ENCODE data around the gene RHBDD1. TPM values are rescaled to one million over a fixed set of nuclear protein-coding genes. Genes with fewer than 3 reads are reported as not detected.

The RHBDD1 gene
- total RNA-seq, 2 donors from 2014 or later: 35.2 to 46.2 TPM

- Mint-ChIP-seq H3K27me3 (ENCODE audit: insufficient read depth) (peaks cover 23% of the 10 kb centered on the region), H3K4me3 (no peak overlapping the region), H3K36me3 (ENCODE audit: low read depth) (peaks cover 15% of the 10 kb centered on the region), H3K4me1 (peaks cover 30% of the 10 kb centered on the region), H3K27ac (no peak overlapping the region), H3K9me3 (peaks cover 4% of the 10 kb centered on the region)
- peaks cover 8% of the 10 kb centered on the region for H3K9me3 ChIP-seq (ENCODE audit: control insufficient read depth, low read length)
- H3K4me3 ChIP-seq (ENCODE audit: low read length): no peak overlapping the region
- H3K27me3 ChIP-seq (ENCODE audit: control insufficient read depth, insufficient read depth, low read length, poor library complexity, severe bottlenecking): peaks cover 71% of the 10 kb centered on the region
- H3K36me3 ChIP-seq (ENCODE audit: control insufficient read depth, insufficient read depth, low read length): no peaks in the 10 kb centered on the region
- H3K9ac ChIP-seq (ENCODE audit: extremely low read depth, low read length, poor library complexity, severe bottlenecking): no peak overlapping the region
- DNase-seq: no peak
- 99 to 100% methylated on average over 1 to 2 of the region's 2 CpGs for WGBS, 2 experiments (ENCODE audit: insufficient coverage in 1 of 2, insufficient read length in 1 of 2)
- TF ChIP-seq CTCF (conservative IDR thresholded peaks at IDR 0.05): no peak
- no peak overlapping the region for H3K27ac ChIP-seq (ENCODE audit: low read depth, low read length)
- no peaks in the 10 kb centered on the region for H3K4me1 ChIP-seq (ENCODE audit: control insufficient read depth, insufficient read depth, low read length)
Observed at GRCh38 chr2:226873051-226873620, 37.3 kb downstream of the RHBDD1 start.

- peaks cover 8% of the 10 kb centered on the region for H3K9me3 ChIP-seq (ENCODE audit: control insufficient read depth, low read length)
- H3K4me3 Mint-ChIP-seq: no peak overlapping the region
- peaks cover 30% of the 10 kb centered on the region for H3K4me1 Mint-ChIP-seq
- H3K27me3 Mint-ChIP-seq (ENCODE audit: insufficient read depth): peaks cover 25% of the 10 kb centered on the region
- peaks cover 76% of the 10 kb centered on the region for H3K27me3 ChIP-seq (ENCODE audit: control insufficient read depth, insufficient read depth, low read length, poor library complexity, severe bottlenecking)
- TF ChIP-seq CTCF (conservative IDR thresholded peaks at IDR 0.05): no peak
- H3K9me3 Mint-ChIP-seq: peaks cover 4% of the 10 kb centered on the region
- peaks cover 14% of the 10 kb centered on the region for H3K36me3 Mint-ChIP-seq (ENCODE audit: low read depth)
- no peak overlapping the region for H3K4me3 ChIP-seq (ENCODE audit: low read length)
- no peaks in the 10 kb centered on the region for H3K36me3 ChIP-seq (ENCODE audit: control insufficient read depth, insufficient read depth, low read length)
- no peak for DNase-seq
- WGBS, 2 experiments (ENCODE audit: insufficient coverage in 1 of 2, insufficient read length in 1 of 2): 80% methylated on average over 1 of the region's 1 CpG; no CpG with 5 or more reads in 1 of the 2 experiments
- no peak overlapping the region for H3K27ac ChIP-seq (ENCODE audit: low read depth, low read length)
- no peak overlapping the region for H3K27ac Mint-ChIP-seq
- no peak overlapping the region for H3K9ac ChIP-seq (ENCODE audit: extremely low read depth, low read length, poor library complexity, severe bottlenecking)
- H3K4me1 ChIP-seq (ENCODE audit: control insufficient read depth, insufficient read depth, low read length): no peaks in the 10 kb centered on the region
Observed at GRCh38 chr2:226873826-226874225, 38.0 kb downstream of the RHBDD1 start.

GRCh38 chr2:226874749-226875148, 38.9 kb downstream of the RHBDD1 start:
- peaks cover 4% of the 10 kb centered on the region for H3K9me3 Mint-ChIP-seq
- no peak overlapping the region for H3K27ac ChIP-seq (ENCODE audit: low read depth, low read length)

More at GRCh38 chr2:226874749-226875148, 38.9 kb downstream of the RHBDD1 start:
- H3K4me3 ChIP-seq (ENCODE audit: low read length): no peak overlapping the region
- peaks cover 8% of the 10 kb centered on the region for H3K9me3 ChIP-seq (ENCODE audit: control insufficient read depth, low read length)
- H3K4me1 Mint-ChIP-seq: peaks cover 30% of the 10 kb centered on the region
- no peak overlapping the region for H3K9ac ChIP-seq (ENCODE audit: extremely low read depth, low read length, poor library complexity, severe bottlenecking)
- H3K36me3 Mint-ChIP-seq (ENCODE audit: low read depth): peaks cover 12% of the 10 kb centered on the region
- H3K36me3 ChIP-seq (ENCODE audit: control insufficient read depth, insufficient read depth, low read length): no peaks in the 10 kb centered on the region
- no peak overlapping the region for H3K4me3 Mint-ChIP-seq
- H3K27ac Mint-ChIP-seq: peak overlapping the region; percentile 71
- H3K27me3 ChIP-seq (ENCODE audit: control insufficient read depth, insufficient read depth, low read length, poor library complexity, severe bottlenecking): peaks cover 76% of the 10 kb centered on the region
- H3K27me3 Mint-ChIP-seq (ENCODE audit: insufficient read depth): peaks cover 20% of the 10 kb centered on the region
- DNase-seq: no peak
- TF ChIP-seq CTCF (conservative IDR thresholded peaks at IDR 0.05): no peak
- WGBS, 2 experiments (ENCODE audit: insufficient coverage in 1 of 2, insufficient read length in 1 of 2): 48 to 81% methylated on average over 2 to 3 of the region's 3 CpGs
- H3K4me1 ChIP-seq (ENCODE audit: control insufficient read depth, insufficient read depth, low read length): no peaks in the 10 kb centered on the region

Measured in endodermal cell (in vitro differentiated cells).